Endothelial cell of umbilical vein (primary cell): Measurements from ENCODE around the gene NPM3.

Source experiments
- CTCF ChIP-seq, 2 donors: IDR thresholded peaks; 1 replicate in 1 of 2; 2 replicates in 1 of 2; pipeline ENCODE4 v1.5.1; 2011; ENCODE audit warnings: low read length in 2 of 2, mild to moderate bottlenecking in 2 of 2, moderate library complexity in 2 of 2, control low read depth in 1 of 2, inconsistent platforms in 1 of 2, low read depth in 1 of 2; ENCODE audit not compliant: insufficient read depth in 1 of 2; ENCODE audit errors: extremely low read depth in 1 of 2
- EZH2 ChIP-seq: IDR thresholded peaks from 2 replicates; pipeline ENCODE4 v1.6.1; 2012; ENCODE audit warnings: borderline replicate concordance, low read depth, mild to moderate bottlenecking, moderate library complexity, low read length, inconsistent platforms; ENCODE audit not compliant: severe bottlenecking
- POLR2A ChIP-seq: IDR thresholded peaks from 2 replicates; pipeline ENCODE4 v1.6.1; 2012; ENCODE audit warnings: low read depth, mild to moderate bottlenecking, control low read depth, low read length
- POLR2AphosphoS5 ChIP-seq: IDR thresholded peaks from 2 replicates; pipeline ENCODE4 v1.6.1; 2012; ENCODE audit warnings: low read depth, mild to moderate bottlenecking, control low read depth, low read length, moderate library complexity; ENCODE audit not compliant: insufficient read depth

DNA sequence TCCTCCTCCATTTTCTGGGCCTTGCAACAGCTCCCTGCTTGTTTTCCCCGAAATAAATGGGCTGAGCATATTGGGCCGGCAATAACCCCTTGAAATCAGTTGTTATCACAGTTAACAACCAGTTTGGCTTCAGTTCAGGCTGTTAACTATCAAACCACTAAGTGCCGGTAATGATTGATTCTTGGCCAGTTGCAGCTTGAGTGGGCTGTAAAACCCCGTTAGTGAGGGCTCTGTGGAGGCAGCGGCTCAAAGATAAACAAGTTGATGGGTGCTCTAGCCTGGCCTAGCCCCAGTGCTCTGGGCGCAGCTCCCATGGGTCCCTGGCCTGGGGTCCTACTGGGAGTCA, 15.7 kb downstream of the NPM3 start:
- no peak for TF ChIP-seq POLR2A
- no peak for TF ChIP-seq CTCF (IDR thresholded peaks at IDR 0.05; ENCODE audit: extremely low read depth in 1 of 2, insufficient read depth in 1 of 2, low read depth in 1 of 2, low read length in 2 of 2)
- TF ChIP-seq EZH2, result peak; percentile 72
- TF ChIP-seq POLR2AphosphoS5, result no peak
